ENCODE data around the gene ENPP5. TPM values are rescaled to one million over a fixed set of nuclear protein-coding genes. Genes with fewer than 3 reads are reported as not detected.

The ENPP5 gene
- total and polyA plus RNA-seq, 2 of the 4 experiments (the other 2 are of a cell fraction): under 0.01 TPM; not detected in 1

DNA sequence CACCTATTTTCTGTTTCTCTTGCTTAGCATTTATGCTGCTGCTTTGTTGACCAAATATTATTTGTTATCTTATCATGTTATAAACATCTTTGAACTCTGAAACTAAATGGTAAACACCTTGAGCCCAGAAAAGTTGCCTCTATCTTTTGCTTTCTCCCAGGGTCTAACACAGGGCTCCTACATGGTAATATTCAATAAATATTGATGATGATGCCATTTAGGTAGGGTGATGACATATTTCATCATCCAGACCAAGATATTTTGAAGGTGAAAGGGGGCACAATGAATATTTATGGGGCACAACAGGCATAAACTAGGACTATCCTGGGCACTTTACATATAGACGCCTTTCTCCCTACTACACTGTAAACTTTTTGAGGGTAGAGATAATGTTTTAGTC is 52.6 kb downstream of the ENPP5 start:
- Histone ChIP-seq H3K9me1 (ENCODE audit: insufficient read depth, low read length) (no peaks in the 10 kb centered on the region), H3K18ac (ENCODE audit: low read depth, low read length) (no peak overlapping the region), H3K4ac (ENCODE audit: low read depth, low read length) (no peak overlapping the region), H2BK15ac (ENCODE audit: low read depth, low read length) (no peak overlapping the region), H4K5ac (ENCODE audit: low read depth, low read length) (no peak overlapping the region), H3K27me3 (ENCODE audit: control insufficient read depth, insufficient read depth, low read length) (no peaks in the 10 kb centered on the region), H3K4me3 (ENCODE audit: insufficient read depth, low read depth, low read length) (no peak overlapping the region), H2BK5ac (ENCODE audit: low read depth, low read length, poor library complexity, severe bottlenecking) (no peak overlapping the region), H3K14ac (replicated peaks; ENCODE audit: low read depth, low read length) (no peak overlapping the region), H2BK20ac (ENCODE audit: low read depth, low read length) (no peak overlapping the region), H3K4me1 (ENCODE audit: control insufficient read depth, insufficient read depth, low read length) (no peaks in the 10 kb centered on the region), H4K91ac (ENCODE audit: insufficient read depth, low read depth, low read length) (no peak overlapping the region), H3K56ac (ENCODE audit: extremely low read depth, insufficient read depth, low read length) (no peak overlapping the region), H3K27ac (ENCODE audit: insufficient read depth, low read length) (no peak overlapping the region), H3K9me3 (ENCODE audit: control insufficient read depth, insufficient read depth, low read length) (no peaks in the 10 kb centered on the region), H3K36me3 (ENCODE audit: control insufficient read depth, insufficient read depth, low read length) (no peaks in the 10 kb centered on the region), H4K8ac (ENCODE audit: low read depth in 2 of 2, low read length in 2 of 2) (no peak overlapping the region), H3K4me2 (ENCODE audit: low read depth, low read length) (no peak overlapping the region), H2AK9ac (replicated peaks; ENCODE audit: low read depth, low read length, poor library complexity) (no peak overlapping the region), H2AFZ (replicated peaks; ENCODE audit: low read length, poor library complexity) (no peak overlapping the region), H3K9ac (ENCODE audit: low read depth, low read length) (no peak overlapping the region), H2BK120ac (ENCODE audit: low read depth, low read length) (no peak overlapping the region), H3K79me1 (ENCODE audit: low read depth in 1 of 2, low read length in 2 of 2) (no peaks in the 10 kb centered on the region), H4K20me1 (ENCODE audit: insufficient read depth, low read length) (no peaks in the 10 kb centered on the region), H3K23ac (ENCODE audit: low read depth, low read length) (no peak overlapping the region), H2AK5ac (ENCODE audit: low read depth, low read length) (no peak overlapping the region)
- intact Hi-C loops (cut with micrococcal nuclease): no loop called here
- ATAC-seq (ENCODE audit: low read depth) (no peak), DNase-seq (no peak)
- no peak for TF ChIP-seq POLR2A (IDR thresholded peaks at IDR 0.05; ENCODE audit: low read depth, low read length)
- TF ChIP-seq, protein P1, sequence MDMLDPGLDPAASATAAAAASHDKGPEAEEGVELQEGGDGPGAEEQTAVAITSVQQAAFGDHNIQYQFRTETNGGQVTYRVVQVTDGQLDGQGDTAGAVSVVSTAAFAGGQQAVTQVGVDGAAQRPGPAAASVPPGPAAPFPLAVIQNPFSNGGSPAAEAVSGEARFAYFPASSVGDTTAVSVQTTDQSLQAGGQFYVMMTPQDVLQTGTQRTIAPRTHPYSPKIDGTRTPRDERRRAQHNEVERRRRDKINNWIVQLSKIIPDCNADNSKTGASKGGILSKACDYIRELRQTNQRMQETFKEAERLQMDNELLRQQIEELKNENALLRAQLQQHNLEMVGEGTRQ (IDR thresholded peaks at IDR 0.05; ENCODE audit: low read depth, low read length): no peak
- TF ChIP-seq BHLHE40 (IDR thresholded peaks at IDR 0.05; ENCODE audit: low read depth, low read length): no peak
- TF ChIP-seq SMC3 (IDR thresholded peaks at IDR 0.05; ENCODE audit: low read depth, low read length): no peak
- no TSS peak for BruUV-seq (replicated peaks)
- in situ Hi-C loops (cut with MboI; ENCODE audit: low sequenced_read_pairs): no loop called here
- POLR2A ChIA-PET (ENCODE audit: unreplicated experiment): no interaction called here
- whole genome bisulfite sequencing, 2 experiments (ENCODE audit: extremely low coverage in 2 of 2, insufficient read length in 1 of 2): no CpG with 5 or more reads among the region's 1 CpG
- dilution Hi-C loops (cut with HindIII; ENCODE audit: low sequenced_read_pairs, unreplicated experiment): no loop called here
- CTCF ChIA-PET: no interaction called here
